Measurements from ENCODE around the gene LMF2. TPM values are rescaled to one million over a fixed set of nuclear protein-coding genes. Genes with fewer than 3 reads are reported as not detected.

LMF2 gene
- total RNA-seq, 1 experiment from 2014 or later, result 42.4 TPM

DNA sequence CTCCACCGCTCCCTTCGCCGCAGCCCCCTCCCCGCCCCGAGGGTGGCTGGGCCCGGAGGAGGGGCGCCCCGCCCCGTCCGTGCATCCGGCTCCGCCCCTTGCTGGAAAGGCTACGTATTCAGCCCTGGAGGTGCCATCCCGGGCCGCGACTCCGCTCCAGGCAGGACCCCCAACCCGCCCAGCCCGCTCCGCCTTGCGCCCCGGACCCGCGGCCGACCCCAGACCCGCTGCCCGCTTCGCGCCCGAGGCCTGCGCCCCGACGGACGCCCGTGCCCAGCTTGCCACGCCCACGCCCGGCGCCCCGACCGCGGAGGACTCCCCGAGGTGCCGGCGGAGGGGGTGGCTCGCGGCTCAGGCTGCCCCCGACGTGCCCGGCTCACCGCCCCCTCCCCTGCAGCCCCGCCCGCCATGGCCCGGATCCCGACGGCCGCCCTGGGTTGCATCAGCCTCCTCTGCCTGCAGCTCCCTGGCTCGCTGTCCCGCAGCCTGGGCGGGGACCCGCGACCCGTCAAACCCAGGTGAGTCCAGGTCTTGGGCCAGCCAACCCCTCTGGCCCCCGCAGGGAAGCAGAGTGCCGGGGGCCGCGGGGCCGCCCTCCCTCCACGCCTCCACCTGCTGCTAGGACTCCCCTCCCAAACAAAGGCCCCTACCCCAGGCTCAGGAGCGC lies 25.9 kb downstream of the LMF2 start, which contains the start of gene ADM2:
TSS of gene ADM2 (plus strand) at position 104 of the 667 bp plus-strand sequence. CDS start at position 409, 305 bp downstream.
- ChIA-PET CTCF (no interaction called here), POLR2A (ENCODE audit: unreplicated experiment) (interaction anchor here (0.6 kb wide), 1 partner anchor 92 kb away, joined by 4 read pairs; no protein-coding TSS in a partner anchor)
- Histone ChIP-seq H3K4me3 (ENCODE audit: low read length) (peak within 1 kb of the TSS; percentile 59), H3F3A (ENCODE audit: low read length, unreplicated experiment) (no peaks in the 10 kb centered on the region), H3K27me3 (ENCODE audit: low read length) (no peaks in the 10 kb centered on the region), H2AFZ (ENCODE audit: low read length) (peak within 1 kb of the TSS; percentile 75; the same call in 1 of the 2 replicates), H3K9me2 (replicated peaks; ENCODE audit: low read length) (no peaks in the 10 kb centered on the region), H3K36me3 (ENCODE audit: low read depth, low read length) (no peaks in the 10 kb centered on the region), H3K79me2 (ENCODE audit: low read length) (no peaks in the 10 kb centered on the region), H3K4me2 (ENCODE audit: low read length) (peak within 1 kb of the TSS; percentile 67), H3K27ac (ENCODE audit: low read length) (no peak within 1 kb of the TSS), H4K20me1 (ENCODE audit: low read length) (no peaks in the 10 kb centered on the region), H3K9ac (ENCODE audit: low read length) (no peak within 1 kb of the TSS), H3K9me3 (ENCODE audit: low read length) (no peaks in the 10 kb centered on the region), H3K4me1 (ENCODE audit: insufficient read depth, low read length) (no peaks in the 10 kb centered on the region)
- DNase-seq, result no peak
- ATAC-seq, result peak; percentile 54
- intact Hi-C loops (cut with micrococcal nuclease), result no loop called here
- TF ChIP-seq, protein P1, sequence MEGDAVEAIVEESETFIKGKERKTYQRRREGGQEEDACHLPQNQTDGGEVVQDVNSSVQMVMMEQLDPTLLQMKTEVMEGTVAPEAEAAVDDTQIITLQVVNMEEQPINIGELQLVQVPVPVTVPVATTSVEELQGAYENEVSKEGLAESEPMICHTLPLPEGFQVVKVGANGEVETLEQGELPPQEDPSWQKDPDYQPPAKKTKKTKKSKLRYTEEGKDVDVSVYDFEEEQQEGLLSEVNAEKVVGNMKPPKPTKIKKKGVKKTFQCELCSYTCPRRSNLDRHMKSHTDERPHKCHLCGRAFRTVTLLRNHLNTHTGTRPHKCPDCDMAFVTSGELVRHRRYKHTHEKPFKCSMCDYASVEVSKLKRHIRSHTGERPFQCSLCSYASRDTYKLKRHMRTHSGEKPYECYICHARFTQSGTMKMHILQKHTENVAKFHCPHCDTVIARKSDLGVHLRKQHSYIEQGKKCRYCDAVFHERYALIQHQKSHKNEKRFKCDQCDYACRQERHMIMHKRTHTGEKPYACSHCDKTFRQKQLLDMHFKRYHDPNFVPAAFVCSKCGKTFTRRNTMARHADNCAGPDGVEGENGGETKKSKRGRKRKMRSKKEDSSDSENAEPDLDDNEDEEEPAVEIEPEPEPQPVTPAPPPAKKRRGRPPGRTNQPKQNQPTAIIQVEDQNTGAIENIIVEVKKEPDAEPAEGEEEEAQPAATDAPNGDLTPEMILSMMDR (conservative IDR thresholded peaks at IDR 0.05; ENCODE audit: low read depth, low read length), result no peak
- TF ChIP-seq EZH2phosphoT487 (IDR thresholded peaks at IDR 0.05; ENCODE audit: borderline replicate concordance, low read length), result no peak
- no peak for TF ChIP-seq EZH2 (IDR thresholded peaks at IDR 0.05; ENCODE audit: low read length, unreplicated experiment)
- no TSS peak for BruUV-seq (replicated peaks)

DNA sequence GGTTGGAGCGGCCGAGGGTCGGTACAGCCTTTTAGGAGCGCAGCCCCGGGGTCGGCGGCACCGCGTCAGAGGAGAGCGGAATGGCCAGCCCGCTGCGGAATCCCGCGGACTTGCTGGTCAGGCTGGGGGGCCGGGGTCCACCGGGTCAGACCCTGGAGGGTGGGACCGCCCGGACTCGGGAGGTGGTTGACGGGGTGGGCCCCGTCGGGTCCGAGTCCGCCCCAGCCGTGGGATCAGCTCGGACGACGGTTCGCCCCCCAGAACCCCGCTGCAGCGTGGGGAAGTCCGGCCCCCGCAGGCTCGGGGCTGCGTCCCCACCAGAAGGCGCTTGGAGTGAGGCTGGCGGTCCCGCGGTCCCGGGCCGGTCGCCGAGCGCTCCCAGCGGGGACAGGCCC lies 26.5 kb downstream of the LMF2 start:
- peak overlapping the region; percentile 75; the same call in 1 of the 2 replicates for H2AFZ ChIP-seq (ENCODE audit: low read length)
- POLR2A ChIA-PET (ENCODE audit: unreplicated experiment), result interaction anchor here (0.6 kb wide), 1 partner anchor 91 kb away, joined by 4 read pairs; no protein-coding TSS in a partner anchor
- intact Hi-C loops (cut with micrococcal nuclease), result no loop called here

More for the DNA sequence above, 26.5 kb downstream of the LMF2 start:
- CTCF ChIA-PET, result no interaction called here
- ATAC-seq (no peak), DNase-seq (no peak)
- Histone ChIP-seq H3K4me1 (ENCODE audit: insufficient read depth, low read length) (no peaks in the 10 kb centered on the region), H3K27me3 (ENCODE audit: low read length) (no peaks in the 10 kb centered on the region), H3F3A (ENCODE audit: low read length, unreplicated experiment) (no peaks in the 10 kb centered on the region), H3K4me3 (ENCODE audit: low read length) (no peak overlapping the region; the same call in 1 of the 2 replicates), H4K20me1 (ENCODE audit: low read length) (no peaks in the 10 kb centered on the region), H3K27ac (ENCODE audit: low read length) (no peak overlapping the region), H3K9me3 (ENCODE audit: low read length) (no peaks in the 10 kb centered on the region), H3K4me2 (ENCODE audit: low read length) (peak overlapping the region; percentile 67; the same call in 1 of the 2 replicates), H3K9ac (ENCODE audit: low read length) (no peak overlapping the region), H3K36me3 (ENCODE audit: low read depth, low read length) (no peaks in the 10 kb centered on the region), H3K79me2 (ENCODE audit: low read length) (no peaks in the 10 kb centered on the region), H3K9me2 (replicated peaks; ENCODE audit: low read length) (no peaks in the 10 kb centered on the region)
- TF ChIP-seq EZH2phosphoT487 (IDR thresholded peaks at IDR 0.05; ENCODE audit: borderline replicate concordance, low read length) (no peak), EZH2 (IDR thresholded peaks at IDR 0.05; ENCODE audit: low read length, unreplicated experiment) (no peak)
- TF ChIP-seq, protein P1 (conservative IDR thresholded peaks at IDR 0.05; ENCODE audit: low read depth, low read length), result no peak
- BruUV-seq (replicated peaks), result no TSS peak
